Common myeloid progenitor, CD34-positive (primary cell): ENCODE measurements around the gene POLR2C. TPM values are rescaled to one million over a fixed set of nuclear protein-coding genes. Genes with fewer than 3 reads are reported as not detected.
A peak's percentile ranks its signal among the peaks of the same experiment; 100 is the strongest.

Source experiments
- CTCF ChIA-PET: fragments of 350-600 bp; sonication (Branson Sonifier 250); formaldehyde crosslinking; loops from one replicate; lab custom pipeline; 2021; ENCODE audit warnings: antibody characterized with exemption; lab: Charles Lee
- POLR2A ChIA-PET: fragments of 350-600 bp; sonication (Branson Sonifier 250); formaldehyde crosslinking; loops from one replicate; lab custom pipeline; 2021; ENCODE audit warnings: antibody characterized with exemption; lab: Charles Lee
- DNase-seq, 3 donors: peaks; one replicate each; pipeline versions ENCODE4 v3.0.0 to v3.0.0-alpha.2; 2013
- H3K27ac ChIP-seq, 2 experiments: 1 replicate in 1 of 2; 2 replicates in 1 of 2; pipeline ENCODE4 v1.7.0; 2013; ENCODE audit warnings: inconsistent platforms in 2 of 2, low read length in 2 of 2, mild to moderate bottlenecking in 2 of 2, low read depth in 1 of 2, moderate library complexity in 1 of 2; ENCODE audit not compliant: severe bottlenecking in 2 of 2, insufficient read depth in 1 of 2, poor library complexity in 1 of 2
- H3K27me3 ChIP-seq, 5 experiments: replicated peaks in 2 of 5; 1 replicate in 3 of 5; 2 replicates in 2 of 5; pipeline versions ENCODE4 v1.6.1 to v1.7.0; 2013; ENCODE audit warnings: low read length in 4 of 5, mild to moderate bottlenecking in 2 of 5, moderate library complexity in 2 of 5, inconsistent platforms in 1 of 5; ENCODE audit not compliant: insufficient read depth in 5 of 5, control insufficient read depth in 4 of 5
- H3K36me3 ChIP-seq, 4 experiments: 1 replicate in 2 of 4; 2 replicates in 2 of 4; pipeline versions ENCODE4 v1.6.1 to v1.7.0; 2013; ENCODE audit warnings: low read length in 3 of 4, control low read depth in 1 of 4, mild to moderate bottlenecking in 1 of 4; ENCODE audit not compliant: control insufficient read depth in 4 of 4, insufficient read depth in 4 of 4
- H3K4me1 ChIP-seq, 4 experiments: 1 replicate in 3 of 4; 2 replicates in 1 of 4; pipeline versions ENCODE4 v1.6.1 to v1.7.1; 2013; ENCODE audit warnings: low read length in 3 of 4, mild to moderate bottlenecking in 3 of 4, control low read depth in 1 of 4, inconsistent platforms in 1 of 4, moderate library complexity in 1 of 4; ENCODE audit not compliant: control insufficient read depth in 4 of 4, insufficient read depth in 4 of 4; ENCODE audit errors: control extremely low read depth in 1 of 4
- H3K4me3 ChIP-seq, 7 experiments: 1 replicate in 4 of 7; 2 replicates in 3 of 7; pipeline versions ENCODE4 v1.5.1 to v1.7.0; 2013; ENCODE audit warnings: mild to moderate bottlenecking in 7 of 7, low read length in 6 of 7, moderate library complexity in 6 of 7, inconsistent platforms in 2 of 7, low read depth in 2 of 7, control low read depth in 1 of 7; ENCODE audit not compliant: insufficient read depth in 4 of 7, control insufficient read depth in 1 of 7; ENCODE audit errors: extremely low read depth in 1 of 7
- H3K9me3 ChIP-seq, 5 experiments: 1 replicate in 4 of 5; 2 replicates in 1 of 5; pipeline versions ENCODE4 v1.6.1 to v1.7.1; 2013; ENCODE audit warnings: low read length in 4 of 5, mild to moderate bottlenecking in 2 of 5, inconsistent platforms in 1 of 5, low read depth in 1 of 5, moderate library complexity in 1 of 5; ENCODE audit not compliant: control insufficient read depth in 4 of 5, insufficient read depth in 2 of 5; ENCODE audit errors: control extremely low read depth in 1 of 5
- WGBS: methylation state at CpG from one replicate; pipeline ENCODE4 v1.1.5; 2013; ENCODE audit not compliant: insufficient coverage; 5-methylcytosine and 5-hydroxymethylcytosine counted together
- polyA plus RNA-seq: library from polyadenylated mRNA; unstranded; fragments of 120-200 nt; gene quantifications from one replicate; pipeline ENCODE4 v1.2.1, GENCODE V29; 2013

The POLR2C gene
- polyA plus RNA-seq = 52.7 TPM

- Histone ChIP-seq H3K27me3 (no peaks in the 10 kb centered on the region), H3K4me1 (peaks cover 3 to 11% (median 10%) of the 10 kb centered on the region in 4 experiments), H3K36me3 (peaks cover 15 to 77% (median 54%) of the 10 kb centered on the region in 4 experiments), H3K27ac (peak within 1 kb of the TSS; percentile 35 to 81), H3K4me3 (peak within 1 kb of the TSS; percentile 48 to 94 (median 83)), H3K9me3 (no peaks in the 10 kb centered on the region)
- ChIA-PET POLR2A (interaction anchor here (1.0 to 1.4 kb wide), 3 partner anchors 10 to 58 kb away, joined by 3 to 6 read pairs (median 5); partner anchors contain the start of genes CIAPIN1 and COQ9), CTCF (interaction anchor here (1.1 to 7.4 kb wide), 15 partner anchors 9 to 60 kb away, joined by 3 to 41 read pairs (median 4); partner anchors contain the start of genes CIAPIN1 and COQ9)
- peak; percentile 93 to 96 (median 96) for DNase-seq
- WGBS = 4% methylated on average over 30 of the region's 47 CpGs
These were observed at the start of gene POLR2C for GRCh38 chr16:57462209-57462977. Gene POLR2C (plus strand): TSS chr16:57462679. CDS start chr16:57462725, 46 bp downstream.

GRCh38 chr16:57413301-57413730 lies 49.2 kb upstream of the POLR2C start:
- 97% methylated on average over 5 of the region's 5 CpGs for WGBS
- Histone ChIP-seq H3K4me1 (peaks cover 0 to 16% (median 11%) of the 10 kb centered on the region in 4 experiments), H3K4me3 (no peak overlapping the region), H3K27ac (no peak overlapping the region), H3K27me3 (peaks cover 0 to 5% (median 0%) of the 10 kb centered on the region in 5 experiments), H3K9me3 (no peaks in the 10 kb centered on the region), H3K36me3 (no peaks in the 10 kb centered on the region)
- POLR2A ChIA-PET = interaction anchor here (0.6 kb wide), 1 partner anchor 303 kb away, joined by 3 read pairs; no protein-coding TSS in a partner anchor
- CTCF ChIA-PET = interaction anchor here (1.0 to 14.8 kb wide), 5 partner anchors 9 to 107 kb away, joined by 3 to 250 read pairs (median 4); partner anchors contain the start of gene CCL17
- DNase-seq = peak in 2 of 3 donors; percentile 15 to 25

- Histone ChIP-seq H3K4me3 (no peak overlapping the region), H3K36me3 (no peaks in the 10 kb centered on the region), H3K4me1 (peaks cover 0 to 19% (median 14%) of the 10 kb centered on the region in 4 experiments), H3K27me3 (peaks cover 0 to 5% (median 0%) of the 10 kb centered on the region in 5 experiments), H3K27ac (no peak overlapping the region), H3K9me3 (no peaks in the 10 kb centered on the region)
- ChIA-PET POLR2A (interaction anchor here (0.6 kb wide), 1 partner anchor 304 kb away, joined by 3 read pairs; no protein-coding TSS in a partner anchor), CTCF (interaction anchor here (1.0 to 14.8 kb wide), 5 partner anchors 9 to 107 kb away, joined by 3 to 250 read pairs (median 4); partner anchors contain the start of gene CCL17)
- no peak for DNase-seq
- WGBS = 80% methylated on average over 2 of the region's 7 CpGs
These were observed 48.7 kb upstream of the POLR2C start for GRCh38 chr16:57413733-57414132.

- ChIA-PET CTCF (interaction anchor here (0.8 to 14.8 kb wide), 22 partner anchors 10 to 167 kb away, joined by 3 to 250 read pairs (median 4); partner anchors contain the start of genes CIAPIN1, COQ9 and POLR2C), POLR2A (interaction anchor here (0.7 to 1.5 kb wide), 2 partner anchors 31 to 158 kb away, joined by 6 to 7 read pairs; partner anchors contain the start of genes CIAPIN1 and COQ9)
- WGBS = 86% methylated on average over 13 of the region's 16 CpGs
- no peak for DNase-seq
- Histone ChIP-seq H3K4me1 (peaks cover 0 to 25% (median 21%) of the 10 kb centered on the region in 4 experiments), H3K9me3 (no peaks in the 10 kb centered on the region), H3K27me3 (peaks cover 0 to 1% (median 0%) of the 10 kb centered on the region in 5 experiments), H3K36me3 (no peaks in the 10 kb centered on the region), H3K4me3 (peak overlapping the region in 1 of 7 experiments; percentile 60), H3K27ac (no peak overlapping the region)
These were observed 46.4 kb upstream of the POLR2C start for GRCh38 chr16:57416084-57416483.

GRCh38 chr16:57419506-57419905 lies 43.0 kb upstream of the POLR2C start:
- peak overlapping the region in 1 of 2 experiments; percentile 26 for H3K27ac ChIP-seq
- H3K9me3 ChIP-seq = no peaks in the 10 kb centered on the region
- no peaks in the 10 kb centered on the region for H3K36me3 ChIP-seq
- no peak overlapping the region for H3K4me3 ChIP-seq
- POLR2A ChIA-PET = no interaction called here
- WGBS = 73% methylated on average over 3 of the region's 6 CpGs
- CTCF ChIA-PET = interaction anchor here (0.8 to 14.8 kb wide), 13 partner anchors 10 to 113 kb away, joined by 3 to 250 read pairs (median 6); partner anchors contain the start of genes CCL17 and POLR2C
- DNase-seq = peak in 1 of 3 donors; percentile 5
- H3K4me1 ChIP-seq = peaks cover 0 to 25% (median 21%) of the 10 kb centered on the region in 4 experiments
- no peaks in the 10 kb centered on the region for H3K27me3 ChIP-seq

- POLR2A ChIA-PET = no interaction called here
These were observed 40.2 kb upstream of the POLR2C start for GRCh38 chr16:57422026-57422944.

More at GRCh38 chr16:57422026-57422944, 40.2 kb upstream of the POLR2C start:
- peaks cover 0 to 14% (median 12%) of the 10 kb centered on the region in 4 experiments for H3K4me1 ChIP-seq
- 57% methylated on average over 5 of the region's 10 CpGs for WGBS
- CTCF ChIA-PET = interaction anchor here (1.0 to 14.8 kb wide), 6 partner anchors 11 to 116 kb away, joined by 3 to 250 read pairs (median 6); no protein-coding TSS in a partner anchor
- H3K36me3 ChIP-seq = peaks cover 0 to 8% (median 4%) of the 10 kb centered on the region in 4 experiments
- H3K9me3 ChIP-seq = no peaks in the 10 kb centered on the region
- peak in 1 of 3 donors; percentile 19 for DNase-seq
- no peaks in the 10 kb centered on the region for H3K27me3 ChIP-seq
- H3K27ac ChIP-seq = no peak overlapping the region
- no peak overlapping the region for H3K4me3 ChIP-seq
